Endothelial cell of umbilical vein (primary cell): ENCODE data around the gene PDLIM5.

ENCODE experiments used
- POLR2A ChIP-seq: IDR thresholded peaks from 2 replicates; pipeline ENCODE4 v1.6.1; 2012; ENCODE audit warnings: low read depth, mild to moderate bottlenecking, control low read depth, low read length
- POLR2AphosphoS5 ChIP-seq: IDR thresholded peaks from 2 replicates; pipeline ENCODE4 v1.6.1; 2012; ENCODE audit warnings: low read depth, mild to moderate bottlenecking, control low read depth, low read length, moderate library complexity; ENCODE audit not compliant: insufficient read depth
- TF ChIP-seq, protein P1 (sequence below), 2 donors: IDR thresholded peaks; 1 replicate in 1 of 2; 2 replicates in 1 of 2; pipeline ENCODE4 v1.5.1; 2011; ENCODE audit warnings: low read length in 2 of 2, mild to moderate bottlenecking in 2 of 2, moderate library complexity in 2 of 2, control low read depth in 1 of 2, inconsistent platforms in 1 of 2, low read depth in 1 of 2; ENCODE audit not compliant: insufficient read depth in 1 of 2; ENCODE audit errors: extremely low read depth in 1 of 2
- TF ChIP-seq, protein P2 (sequence below): IDR thresholded peaks from 2 replicates; pipeline ENCODE4 v1.6.1; 2011; ENCODE audit not compliant: insufficient read depth, insufficient read length

DNA sequence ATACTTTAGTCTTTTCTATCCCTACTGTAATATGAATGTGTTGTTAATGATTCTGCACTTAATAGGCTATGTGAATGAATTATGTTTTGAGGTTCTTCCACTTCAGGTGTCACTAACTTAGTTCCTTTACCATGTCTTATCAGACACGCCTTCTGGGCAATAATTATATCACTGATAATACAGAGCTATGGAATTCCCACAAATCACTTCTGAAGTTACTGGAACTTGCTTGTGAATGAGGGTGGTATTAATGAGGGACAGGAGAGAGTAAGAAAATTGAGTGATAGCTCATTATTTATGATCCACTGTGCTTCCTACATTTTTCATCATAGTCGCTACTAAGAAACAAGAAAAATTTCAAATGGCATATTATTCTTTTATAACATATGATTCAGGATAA is 130.0 kb downstream of the PDLIM5 start:
- TF ChIP-seq, protein P1, sequence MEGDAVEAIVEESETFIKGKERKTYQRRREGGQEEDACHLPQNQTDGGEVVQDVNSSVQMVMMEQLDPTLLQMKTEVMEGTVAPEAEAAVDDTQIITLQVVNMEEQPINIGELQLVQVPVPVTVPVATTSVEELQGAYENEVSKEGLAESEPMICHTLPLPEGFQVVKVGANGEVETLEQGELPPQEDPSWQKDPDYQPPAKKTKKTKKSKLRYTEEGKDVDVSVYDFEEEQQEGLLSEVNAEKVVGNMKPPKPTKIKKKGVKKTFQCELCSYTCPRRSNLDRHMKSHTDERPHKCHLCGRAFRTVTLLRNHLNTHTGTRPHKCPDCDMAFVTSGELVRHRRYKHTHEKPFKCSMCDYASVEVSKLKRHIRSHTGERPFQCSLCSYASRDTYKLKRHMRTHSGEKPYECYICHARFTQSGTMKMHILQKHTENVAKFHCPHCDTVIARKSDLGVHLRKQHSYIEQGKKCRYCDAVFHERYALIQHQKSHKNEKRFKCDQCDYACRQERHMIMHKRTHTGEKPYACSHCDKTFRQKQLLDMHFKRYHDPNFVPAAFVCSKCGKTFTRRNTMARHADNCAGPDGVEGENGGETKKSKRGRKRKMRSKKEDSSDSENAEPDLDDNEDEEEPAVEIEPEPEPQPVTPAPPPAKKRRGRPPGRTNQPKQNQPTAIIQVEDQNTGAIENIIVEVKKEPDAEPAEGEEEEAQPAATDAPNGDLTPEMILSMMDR (IDR thresholded peaks at IDR 0.05; ENCODE audit: extremely low read depth in 1 of 2, insufficient read depth in 1 of 2, low read depth in 1 of 2, low read length in 2 of 2), result no peak
- no peak for TF ChIP-seq POLR2AphosphoS5
- TF ChIP-seq POLR2A, result no peak
- TF ChIP-seq, protein P2, sequence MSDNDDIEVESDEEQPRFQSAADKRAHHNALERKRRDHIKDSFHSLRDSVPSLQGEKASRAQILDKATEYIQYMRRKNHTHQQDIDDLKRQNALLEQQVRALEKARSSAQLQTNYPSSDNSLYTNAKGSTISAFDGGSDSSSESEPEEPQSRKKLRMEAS, result no peak
